H1 (cell line): Measurements from ENCODE around the gene ADCY5. TPM values are rescaled to one million over a fixed set of nuclear protein-coding genes. Genes with fewer than 3 reads are reported as not detected.

Experiments
- CTCF ChIA-PET: fragments of 300-600 bp; sonication (Branson Sonifier 250); formaldehyde crosslinking; loops from one replicate; lab custom pipeline; 2021; ENCODE audit not compliant: partially characterized antibody; lab: Charles Lee
- POLR2A ChIA-PET: fragments of 300-600 bp; sonication (Branson Sonifier 250); formaldehyde crosslinking; loops from one replicate; lab custom pipeline; 2021; ENCODE audit warnings: inconsistent platforms; ENCODE audit not compliant: partially characterized antibody; lab: Charles Lee
- DNase-seq, 2 experiments: peaks; one replicate each; pipeline versions ENCODE4 v3.0.0 to v3.0.0-alpha.2; 2010 to 2022; ENCODE audit warnings: low spot score in 2 of 2, low read depth in 1 of 2, mixed read lengths in 1 of 2
- FAIRE-seq: peaks from 2 replicates; lab custom pipeline; 2011; peaks lifted over from hg19 to GRCh38; lab: Jason Lieb, UNC
- H2AFZ ChIP-seq: 2 replicates; pipeline ENCODE4 v1.8.1; 2012; ENCODE audit warnings: low read length, inconsistent platforms
- H2AK5ac ChIP-seq: 2 replicates; pipeline ENCODE4 v1.6.1; 2013; ENCODE audit warnings: low read depth, low read length
- H2BK120ac ChIP-seq: replicated peaks from 2 replicates; pipeline ENCODE3; 2013; ENCODE audit warnings: low read depth, low read length, inconsistent platforms
- H2BK12ac ChIP-seq: 2 replicates; pipeline ENCODE4 v1.6.1; 2013; ENCODE audit warnings: low read depth, low read length
- H2BK15ac ChIP-seq: 2 replicates; pipeline ENCODE4 v1.6.1; 2013; ENCODE audit warnings: low read length
- H2BK20ac ChIP-seq: 2 replicates; pipeline ENCODE4 v1.6.1; 2013; ENCODE audit warnings: low read length
- H2BK5ac ChIP-seq: 2 replicates; pipeline ENCODE4 v1.6.1; 2013; ENCODE audit warnings: low read depth, low read length
- H3K14ac ChIP-seq: 2 replicates; pipeline ENCODE4 v1.6.1; 2013; ENCODE audit warnings: inconsistent platforms; ENCODE audit not compliant: insufficient read length
- H3K18ac ChIP-seq: 2 replicates; pipeline ENCODE4 v1.6.1; 2013; ENCODE audit warnings: low read length; ENCODE audit errors: extremely low read depth
- H3K23ac ChIP-seq: 2 replicates; pipeline ENCODE4 v1.6.1; 2013; ENCODE audit warnings: inconsistent platforms; ENCODE audit not compliant: insufficient read length
- H3K23me2 ChIP-seq: 2 replicates; pipeline ENCODE4 v1.6.1; 2013; ENCODE audit warnings: low read depth, low read length
- H3K27ac ChIP-seq: 2 replicates; pipeline ENCODE4 v1.6.1; 2011; ENCODE audit warnings: low read depth, low read length, inconsistent platforms
- H3K27me3 ChIP-seq, 4 experiments: replicated peaks in 1 of 4; 1 replicate in 1 of 4; 2 replicates in 3 of 4; pipeline versions ENCODE4 v1.6.1 to v1.8.1; 2011 to 2013; ENCODE audit warnings: low read length in 3 of 4, mild to moderate bottlenecking in 3 of 4, inconsistent platforms in 2 of 4, mixed read lengths in 2 of 4, moderate library complexity in 1 of 4; ENCODE audit not compliant: control insufficient read depth in 3 of 4, insufficient read depth in 3 of 4; ENCODE audit errors: extremely low read depth in 1 of 4
- H3K36me3 ChIP-seq, 4 experiments: 2 replicates each; pipeline versions ENCODE4 v1.6.1 to v1.8.1; 2011 to 2013; ENCODE audit warnings: mild to moderate bottlenecking in 4 of 4, low read length in 3 of 4, moderate library complexity in 2 of 4, control low read depth in 1 of 4, inconsistent platforms in 1 of 4; ENCODE audit not compliant: insufficient read depth in 4 of 4, control insufficient read depth in 2 of 4
- H3K4ac ChIP-seq: replicated peaks from 2 replicates; pipeline ENCODE3; 2013; ENCODE audit warnings: low read length, low read depth, mixed read lengths, inconsistent platforms; ENCODE audit not compliant: insufficient read length
- H3K4me1 ChIP-seq, 4 experiments: replicated peaks in 1 of 4; 1 replicate in 1 of 4; 2 replicates in 3 of 4; pipeline versions ENCODE4 v1.6.1 to v1.8.1; 2011 to 2013; ENCODE audit warnings: low read length in 3 of 4, inconsistent platforms in 2 of 4, mixed read lengths in 1 of 4; ENCODE audit not compliant: insufficient read depth in 4 of 4, control insufficient read depth in 3 of 4
- H3K4me2 ChIP-seq, 2 experiments: 2 replicates each; pipeline versions ENCODE4 v1.6.1 to v1.8.1; 2011 to 2013; ENCODE audit warnings: low read depth in 2 of 2, low read length in 2 of 2, control low read depth in 1 of 2, inconsistent platforms in 1 of 2, mild to moderate bottlenecking in 1 of 2; ENCODE audit not compliant: insufficient read depth in 1 of 2
- H3K4me3 ChIP-seq, 4 experiments: fragments of 200-600, 300-600 bp in 1 of 4; sonication (generic), shearing (Covaris generic), sonication (Bioruptor Twin) in 1 of 4; 2 replicates each; pipeline versions ENCODE4 v1.5.1 to v1.8.1; 2011 to 2016; ENCODE audit warnings: low read length in 4 of 4, low read depth in 3 of 4, control low read depth in 2 of 4, inconsistent platforms in 2 of 4, mild to moderate bottlenecking in 2 of 4, mixed read lengths in 1 of 4, moderate library complexity in 1 of 4; ENCODE audit not compliant: insufficient read depth in 2 of 4; ENCODE audit errors: extremely low read depth in 1 of 4
- H3K56ac ChIP-seq: replicated peaks from 2 replicates; pipeline ENCODE3; 2013; ENCODE audit warnings: low read depth, mild to moderate bottlenecking, mixed read lengths, low read length, inconsistent platforms; ENCODE audit not compliant: insufficient read length
- H3K79me1 ChIP-seq: 2 replicates; pipeline ENCODE4 v1.6.1; 2013; ENCODE audit warnings: low read depth, low read length, control low read depth
- H3K79me2 ChIP-seq, 2 experiments: 2 replicates each; pipeline versions ENCODE4 v1.6.1 to v1.8.1; 2012 to 2013; ENCODE audit warnings: low read length in 2 of 2, mild to moderate bottlenecking in 2 of 2, inconsistent platforms in 1 of 2; ENCODE audit not compliant: insufficient read depth in 2 of 2, control insufficient read depth in 1 of 2
- H3K9ac ChIP-seq, 4 experiments: replicated peaks in 1 of 4; 1 replicate in 1 of 4; 2 replicates in 3 of 4; pipeline versions ENCODE4 v1.6.1 to v1.8.1; 2011 to 2013; ENCODE audit warnings: low read depth in 3 of 4, low read length in 3 of 4, control low read depth in 2 of 4, mild to moderate bottlenecking in 2 of 4, moderate library complexity in 2 of 4, inconsistent platforms in 1 of 4; ENCODE audit errors: extremely low read depth in 1 of 4
- H3K9me3 ChIP-seq, 2 experiments: 2 replicates each; pipeline versions ENCODE4 v1.6.1 to v1.8.1; 2012 to 2013; ENCODE audit warnings: mild to moderate bottlenecking in 2 of 2, moderate library complexity in 2 of 2, control low read depth in 1 of 2, inconsistent platforms in 1 of 2, low read depth in 1 of 2, low read length in 1 of 2, mixed read lengths in 1 of 2; ENCODE audit not compliant: insufficient read depth in 2 of 2
- H4K20me1 ChIP-seq, 2 experiments: replicated peaks in 1 of 2; 2 replicates each; pipeline versions ENCODE3 to v1.8.1; 2011 to 2013; ENCODE audit warnings: inconsistent platforms in 2 of 2, low read length in 2 of 2, mild to moderate bottlenecking in 1 of 2; ENCODE audit not compliant: insufficient read depth in 2 of 2, control insufficient read depth in 1 of 2
- H4K5ac ChIP-seq: 2 replicates; pipeline ENCODE4 v1.6.1; 2013; ENCODE audit warnings: low read length, low read depth, mixed read lengths, inconsistent platforms; ENCODE audit not compliant: insufficient read length
- H4K8ac ChIP-seq: 2 replicates; pipeline ENCODE4 v1.8.0; 2013; ENCODE audit warnings: mild to moderate bottlenecking, moderate library complexity, low read length, inconsistent platforms; ENCODE audit not compliant: insufficient read depth; ENCODE audit errors: extremely low read depth
- H4K91ac ChIP-seq: replicated peaks from 2 replicates; pipeline ENCODE3; 2013; ENCODE audit warnings: low read length, mixed read lengths, inconsistent platforms; ENCODE audit not compliant: insufficient read length
- ATF3 ChIP-seq: IDR thresholded peaks from 2 replicates; pipeline ENCODE4 v1.6.1; 2011; ENCODE audit warnings: low read depth, mild to moderate bottlenecking, low read length; ENCODE audit not compliant: insufficient read depth
- BACH1 ChIP-seq: IDR thresholded peaks from 2 replicates; pipeline ENCODE4 v1.6.1; 2012; ENCODE audit warnings: low read length, improper control_type of control experiment
- BCL11A ChIP-seq, 2 experiments: IDR thresholded peaks; one replicate each; pipeline ENCODE4 v1.6.1; 2011; ENCODE audit warnings: low read depth in 2 of 2, low read length in 2 of 2, mild to moderate bottlenecking in 2 of 2
- E2F6 ChIP-seq: IDR thresholded peaks from 2 replicates; pipeline ENCODE4 v1.6.1; 2012; ENCODE audit warnings: inconsistent platforms
- EP300 ChIP-seq, 2 experiments: IDR thresholded peaks; 1 replicate in 1 of 2; 2 replicates in 1 of 2; pipeline ENCODE4 v1.6.1; 2011 to 2012; ENCODE audit warnings: low read depth in 2 of 2, low read length in 2 of 2, mild to moderate bottlenecking in 2 of 2, borderline replicate concordance in 1 of 2, inconsistent platforms in 1 of 2, moderate library complexity in 1 of 2
- KDM1A ChIP-seq: fragments of 200-600, 300-600 bp; sonication (generic); IDR thresholded peaks from 2 replicates; pipeline ENCODE4 v1.7.1; 2016; ENCODE audit warnings: mild to moderate bottlenecking, low read length, borderline replicate concordance
- MAFK ChIP-seq: IDR thresholded peaks from 2 replicates; pipeline ENCODE4 v1.6.1; 2012; ENCODE audit warnings: low read depth, mild to moderate bottlenecking, improper control_type of control experiment, low read length
- RBBP5 ChIP-seq: IDR thresholded peaks from 2 replicates; pipeline ENCODE4 v1.7.1; 2012; ENCODE audit warnings: low read depth, mild to moderate bottlenecking, inconsistent platforms, low read length, moderate library complexity, borderline replicate concordance
- SIX5 ChIP-seq: IDR thresholded peaks from 2 replicates; pipeline ENCODE4 v1.6.1; 2011; ENCODE audit warnings: mild to moderate bottlenecking, low read depth, low read length
- SP2 ChIP-seq: IDR thresholded peaks from 2 replicates; pipeline ENCODE4 v1.6.1; 2012; ENCODE audit warnings: mild to moderate bottlenecking, low read length, inconsistent platforms
- TEAD4 ChIP-seq: IDR thresholded peaks from 2 replicates; pipeline ENCODE4 v1.6.1; 2012; ENCODE audit warnings: low read depth, low read length, inconsistent platforms, mixed read lengths
- WGBS, 2 experiments: shearing (Covaris generic) in 1 of 2; methylation state at CpG; one replicate each; pipeline versions ENCODE4 v1.1.6 to v1.1.7; 2013 to 2015; ENCODE audit warnings: low lambda C conversion rate in 2 of 2, mixed read lengths in 2 of 2, inconsistent platforms in 1 of 2, low coverage in 1 of 2, missing lambda C conversion rate in 1 of 2; ENCODE audit not compliant: insufficient replicate concordance in 2 of 2, insufficient coverage in 1 of 2, insufficient read length in 1 of 2; ENCODE audit errors: extremely low coverage in 1 of 2, missing lambda C conversion rate in 1 of 2; 5-methylcytosine and 5-hydroxymethylcytosine counted together
- polyA plus RNA-seq, 7 experiments: library from polyadenylated mRNA; depleted of rRNA in 3 of 7; stranded (reverse) in 5 of 7; unstranded in 2 of 7; fragments of >200 nt in 5 of 7; fragments of 200-250 nt in 2 of 7; gene quantifications; 1 replicate in 5 of 7; 2 replicates in 1 of 7; 4 replicates in 1 of 7; pipeline versions ENCODE4 v1.2.1 to v1.2.3, GENCODE V29; 2011 to 2013; ENCODE audit warnings: missing spikeins in 2 of 7, mixed read lengths in 2 of 7
- total RNA-seq: library from RNA; stranded (reverse); fragmentation: NEBNext Ultra II Directional; extraction: Animal tissue kit (Norgen Biotek cat#: 25700); gene quantifications from 2 replicates; pipeline ENCODE4 v1.2.1, GENCODE V29; 2021

Gene ADCY5
- total and polyA plus RNA-seq, 2 of the 8 experiments (the other 6 are each of a cell fraction or from before 2014, with no cell fraction given), result 18.9 to 40.8 TPM

GRCh38 chr3:123386477-123387040, 62.3 kb downstream of the ADCY5 start:
- no peak overlapping the region for H3K4ac ChIP-seq
- no peak overlapping the region for H3K23ac ChIP-seq
- H3K79me2 ChIP-seq, result no peaks in the 10 kb centered on the region
- no peaks in the 10 kb centered on the region for H3K27me3 ChIP-seq
- no peak overlapping the region for H3K27ac ChIP-seq
- H4K91ac ChIP-seq, result no peak overlapping the region
- H3K14ac ChIP-seq, result no peak overlapping the region
- H3K9me3 ChIP-seq, result no peaks in the 10 kb centered on the region
- peaks cover 4 to 10% (median 9%) of the 10 kb centered on the region in 4 experiments for H3K4me1 ChIP-seq
- no peak overlapping the region for H2BK20ac ChIP-seq
- no peak overlapping the region for H2AFZ ChIP-seq
- FAIRE-seq (no peak), DNase-seq (no peak)
- 67% methylated on average over 11 of the region's 11 CpGs; no CpG with 5 or more reads in 1 of the 2 experiments for WGBS, 2 experiments
- no peak overlapping the region for H3K4me3 ChIP-seq
- H3K56ac ChIP-seq, result no peak overlapping the region
- H3K23me2 ChIP-seq, result no peaks in the 10 kb centered on the region; the same call in 1 of the 2 replicates
- no peak overlapping the region for H2BK5ac ChIP-seq
- H2BK15ac ChIP-seq, result no peak overlapping the region
- H3K79me1 ChIP-seq, result no peaks in the 10 kb centered on the region
- no peak overlapping the region for H2BK120ac ChIP-seq
- no peaks in the 10 kb centered on the region; a peak in 1 of 8 replicates for H3K36me3 ChIP-seq
- no peak overlapping the region for H3K18ac ChIP-seq
- no peak overlapping the region for H4K8ac ChIP-seq
- H3K4me2 ChIP-seq, result no peak overlapping the region
- POLR2A ChIA-PET, result interaction anchor here (1.6 to 2.0 kb wide), 2 partner anchors 10 to 71 kb away, joined by 4 to 5 read pairs; no protein-coding TSS in a partner anchor
- H3K9ac ChIP-seq, result no peak overlapping the region
- no peaks in the 10 kb centered on the region for H4K20me1 ChIP-seq
- CTCF ChIA-PET, result interaction anchor here (0.9 to 11.1 kb wide), 6 partner anchors 12 to 36 kb away, joined by 3 to 63 read pairs (median 6); no protein-coding TSS in a partner anchor
- H2AK5ac ChIP-seq, result no peak overlapping the region
- TF ChIP-seq BCL11A (IDR thresholded peaks at IDR 0.05; ENCODE audit: low read depth in 2 of 2, low read length in 2 of 2) (no peak), BACH1 (no peak), E2F6 (no peak), TEAD4 (no peak), SIX5 (no peak), RBBP5 (no peak), EP300 (IDR thresholded peaks at IDR 0.05; ENCODE audit: borderline replicate concordance in 1 of 2, low read depth in 2 of 2, low read length in 2 of 2) (no peak), ATF3 (no peak), SP2 (no peak), KDM1A (no peak), MAFK (no peak)
- H4K5ac ChIP-seq, result no peak overlapping the region
- no peak overlapping the region for H2BK12ac ChIP-seq
